GM12801 (cell line): ENCODE data around the gene STAT2.

Experiments
- CTCF ChIP-seq: IDR thresholded peaks from one replicate; pipeline ENCODE4 v1.5.1; 2011; ENCODE audit warnings: control low read depth; ENCODE audit not compliant: insufficient read length; ENCODE audit errors: extremely low read depth

Gene STAT2

GRCh38 chr12:56385873-56386272 lies 26.0 kb upstream of the STAT2 start:
- TF ChIP-seq CTCF = no peak

GRCh38 chr12:56382611-56383010 lies 22.7 kb upstream of the STAT2 start:
- no peak for TF ChIP-seq CTCF

- no peak for TF ChIP-seq CTCF
Measured at GRCh38 chr12:56377989-56378316, 18.0 kb upstream of the STAT2 start.

- no peak for TF ChIP-seq CTCF
Measured at GRCh38 chr12:56377310-56377988, 17.5 kb upstream of the STAT2 start.

GRCh38 chr12:56375598-56376434 lies 15.9 kb upstream of the STAT2 start:
- no peak for TF ChIP-seq CTCF

- TF ChIP-seq CTCF = no peak
Measured at GRCh38 chr12:56374726-56375597, 15.1 kb upstream of the STAT2 start.

- no peak for TF ChIP-seq CTCF
Measured at GRCh38 chr12:56373515-56373914, 13.6 kb upstream of the STAT2 start.
